ENCODE results near the gene SNX19. TPM values are rescaled to one million over a fixed set of nuclear protein-coding genes. Genes with fewer than 3 reads are reported as not detected.

SNX19 gene
- total RNA-seq, 6 donors from 2014 or later = 46.4 to 112 (median 80.0) TPM

DNA sequence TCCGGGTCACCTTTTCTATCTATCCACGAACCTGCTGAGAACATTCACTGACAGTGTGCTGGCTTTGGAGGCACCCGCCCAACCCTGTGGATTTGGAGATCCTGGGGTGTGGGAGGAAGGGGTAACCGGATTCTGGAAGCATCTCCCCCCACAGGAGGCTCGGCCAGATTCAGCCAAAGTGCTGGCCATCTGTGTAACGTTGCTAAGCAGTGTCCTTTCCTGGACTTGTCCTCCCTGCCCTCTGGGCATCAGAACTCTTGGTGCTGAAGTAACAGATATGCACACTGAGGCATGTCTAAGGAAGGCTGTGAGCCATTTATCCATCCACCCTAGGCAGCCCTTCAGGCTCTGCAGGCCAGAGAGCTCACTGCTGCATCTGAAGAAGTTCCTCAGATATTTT lies 85.7 kb downstream of the SNX19 start:
- WGBS, 2 donors = 59 to 64% methylated on average over 4 to 6 of the region's 6 CpGs
- ATAC-seq (ENCODE audit: low FRiP score in 2 of 2) (peak in 1 of 2 donors; percentile 16), DNase-seq (no peak)
- Histone ChIP-seq H3K36me3 (no peaks in the 10 kb centered on the region), H3K27ac (no peak overlapping the region), H3K4me3 (no peak overlapping the region), H3K9me3 (no peaks in the 10 kb centered on the region), H3K27me3 (no peaks in the 10 kb centered on the region), H3K4me1 (no peaks in the 10 kb centered on the region)
- TF ChIP-seq EP300 (IDR thresholded peaks at IDR 0.05) (no peak), POLR2AphosphoS5 (IDR thresholded peaks at IDR 0.05) (no peak), CTCF (IDR thresholded peaks at IDR 0.05) (no peak), POLR2A (IDR thresholded peaks at IDR 0.05) (no peak)

DNA sequence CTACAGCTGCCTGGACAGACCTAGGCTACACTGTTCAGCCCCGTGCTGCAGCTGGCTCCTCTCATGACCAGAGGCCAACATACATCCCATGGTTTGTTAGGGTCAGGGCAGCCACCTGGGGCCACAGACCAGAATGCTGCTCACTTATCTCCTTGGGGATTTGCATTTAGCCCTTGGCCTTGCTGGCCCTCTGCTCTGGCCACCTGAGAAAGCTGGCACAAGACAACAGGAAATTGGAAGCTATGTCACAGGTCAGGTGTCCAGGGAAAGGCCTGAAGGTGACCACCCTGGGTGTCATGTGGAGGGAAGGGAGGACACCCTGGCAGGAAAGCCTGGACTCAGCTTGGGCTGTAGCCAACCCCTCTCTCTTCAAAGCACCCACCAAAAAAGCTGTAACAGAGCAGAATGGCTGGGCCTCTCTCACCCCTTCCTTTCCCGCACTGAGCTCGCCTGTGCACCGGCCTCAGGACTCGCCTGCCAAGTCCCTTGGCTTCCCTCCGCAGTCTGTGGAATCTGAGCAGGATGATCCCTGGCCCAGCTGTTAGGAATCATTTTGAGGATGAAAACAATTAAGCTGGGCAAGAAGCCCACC lies 86.3 kb downstream of the SNX19 start:
- Histone ChIP-seq H3K27ac (no peak overlapping the region), H3K36me3 (no peaks in the 10 kb centered on the region), H3K27me3 (no peaks in the 10 kb centered on the region), H3K9me3 (no peaks in the 10 kb centered on the region), H3K4me3 (no peak overlapping the region), H3K4me1 (no peaks in the 10 kb centered on the region)
- 79 to 86% methylated on average over 4 to 6 of the region's 6 CpGs for WGBS, 2 donors
- ATAC-seq (ENCODE audit: low FRiP score in 2 of 2) (peak; percentile 56 to 76), DNase-seq (peak in 1 of 2 donors; percentile 48)
- TF ChIP-seq POLR2A (IDR thresholded peaks at IDR 0.05) = no peak
- TF ChIP-seq CTCF (IDR thresholded peaks at IDR 0.05) = no peak
- TF ChIP-seq POLR2AphosphoS5 (IDR thresholded peaks at IDR 0.05) = no peak
- no peak for TF ChIP-seq EP300 (IDR thresholded peaks at IDR 0.05)

DNA sequence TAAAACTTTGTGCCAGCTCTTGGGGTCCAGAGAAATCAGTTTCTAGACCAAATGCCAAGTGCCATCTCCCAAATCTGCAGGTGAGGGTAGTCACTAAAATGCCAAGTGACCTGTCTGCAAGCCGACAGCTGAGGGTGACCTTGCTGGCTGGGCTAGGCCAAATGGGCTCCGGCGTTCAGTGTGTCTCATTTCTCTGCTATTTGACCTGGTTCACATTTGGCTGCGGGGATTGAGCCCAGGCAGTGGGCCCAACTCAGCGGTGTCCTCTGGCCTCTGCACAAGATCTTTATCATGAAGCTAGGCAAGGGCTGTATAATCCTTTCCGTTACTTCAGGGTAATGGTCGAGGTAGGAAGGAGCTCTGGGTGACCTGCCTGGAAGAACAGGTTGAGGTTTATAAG lies 87.5 kb downstream of the SNX19 start:
- WGBS, 2 donors = 63 to 84% methylated on average over 7 of the region's 7 CpGs
- H3K4me3 ChIP-seq = no peak overlapping the region
- ATAC-seq (ENCODE audit: low FRiP score in 2 of 2) (peak in 1 of 2 donors; percentile 23), DNase-seq (peak in 1 of 2 donors; percentile 13)
- H3K9me3 ChIP-seq = no peaks in the 10 kb centered on the region
- H3K27ac ChIP-seq = no peak overlapping the region
- H3K4me1 ChIP-seq = no peaks in the 10 kb centered on the region
- H3K27me3 ChIP-seq = no peaks in the 10 kb centered on the region
- no peaks in the 10 kb centered on the region for H3K36me3 ChIP-seq
- TF ChIP-seq EP300 (IDR thresholded peaks at IDR 0.05) = no peak

- Histone ChIP-seq H3K27ac (no peak overlapping the region), H3K9me3 (no peaks in the 10 kb centered on the region), H3K4me1 (no peaks in the 10 kb centered on the region), H3K27me3 (no peaks in the 10 kb centered on the region), H3K36me3 (no peaks in the 10 kb centered on the region), H3K4me3 (no peak overlapping the region)
- TF ChIP-seq POLR2AphosphoS5 (IDR thresholded peaks at IDR 0.05) (no peak), POLR2A (IDR thresholded peaks at IDR 0.05) (no peak), CTCF (IDR thresholded peaks at IDR 0.05) (peak in 4 of 6 experiments; percentile 7 to 41 (median 25)), EP300 (IDR thresholded peaks at IDR 0.05) (no peak)
- peak; percentile 58 to 73 for ATAC-seq (ENCODE audit: low FRiP score in 2 of 2)
- DNase-seq = peak in 1 of 2 donors; percentile 37
- WGBS, 2 donors = 59 to 76% methylated on average over 6 to 13 of the region's 13 CpGs
These were observed 88.6 kb downstream of the SNX19 start for GRCh38 chr11:130827451-130828377.

DNA sequence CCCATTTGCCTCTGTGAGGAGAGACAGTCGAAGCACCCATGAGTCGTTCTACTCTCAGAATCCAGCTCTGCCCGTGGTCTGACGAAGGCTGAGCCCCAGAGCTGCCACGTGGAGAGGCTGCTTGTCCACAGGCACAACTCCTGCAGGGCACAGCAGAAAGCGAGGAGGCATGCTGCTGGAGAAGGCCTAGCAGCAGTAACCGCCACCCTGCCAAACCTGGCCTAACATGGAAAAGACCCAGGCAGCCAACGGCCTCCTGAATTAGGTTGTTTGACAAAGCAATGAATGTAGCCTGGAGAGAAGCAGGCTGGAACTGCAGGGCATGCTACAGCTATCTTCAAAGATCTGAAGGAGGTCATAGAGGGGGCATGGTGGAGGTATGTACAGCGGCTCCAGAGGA lies 89.7 kb downstream of the SNX19 start:
- no peak overlapping the region for H3K4me3 ChIP-seq
- TF ChIP-seq EP300 (IDR thresholded peaks at IDR 0.05) = no peak
- TF ChIP-seq CTCF (IDR thresholded peaks at IDR 0.05) = no peak
- no peak for TF ChIP-seq POLR2AphosphoS5 (IDR thresholded peaks at IDR 0.05)
- no peak for TF ChIP-seq POLR2A (IDR thresholded peaks at IDR 0.05)
- 74 to 89% methylated on average over 8 to 9 of the region's 9 CpGs for WGBS, 2 donors
- DNase-seq (peak in 1 of 2 donors; percentile 16), ATAC-seq (ENCODE audit: low FRiP score in 2 of 2) (no peak)
- no peak overlapping the region for H3K27ac ChIP-seq
- H3K36me3 ChIP-seq = no peaks in the 10 kb centered on the region
- no peaks in the 10 kb centered on the region for H3K4me1 ChIP-seq
- no peaks in the 10 kb centered on the region for H3K27me3 ChIP-seq
- H3K9me3 ChIP-seq = no peaks in the 10 kb centered on the region
